ENCODE measurements around the gene SPTBN4.
"Not testable (repeated sequence)": the region's sequence is repeated elsewhere in the genome, so short reads cannot be mapped to it uniquely, and the experiment has no call there.

The SPTBN4 gene

GRCh38 chr19:40465557-40466218 lies 1.1 kb upstream of the SPTBN4 start, which contains the start of gene BLVRB:
BLVRB (minus strand) TSS chr19:40465745; CDS start chr19:40465688, 57 bp downstream.
- peak; percentile 95 for DNase-seq

- DNase-seq = no peak
These were observed 399 bp upstream of the SPTBN4 start for GRCh38 chr19:40466219-40466984.

GRCh38 chr19:40469011-40469410 lies 2.2 kb downstream of the SPTBN4 start:
- no peak for DNase-seq

GRCh38 chr19:40471111-40471510 lies 4.3 kb downstream of the SPTBN4 start:
- DNase-seq = no peak

- DNase-seq = no peak
These were observed 5.7 kb downstream of the SPTBN4 start for GRCh38 chr19:40472516-40472915.

GRCh38 chr19:40474737-40475136 lies 7.9 kb downstream of the SPTBN4 start:
- DNase-seq = no peak

GRCh38 chr19:40475878-40476644 lies 9.3 kb downstream of the SPTBN4 start:
- not testable (repeated sequence) for DNase-seq

GRCh38 chr19:40486017-40486416 lies 19.2 kb downstream of the SPTBN4 start:
- DNase-seq = no peak

- DNase-seq = no peak
These were observed 23.1 kb downstream of the SPTBN4 start for GRCh38 chr19:40489882-40490230.

- DNase-seq = no peak
These were observed 25.5 kb downstream of the SPTBN4 start for GRCh38 chr19:40492274-40492673.

- DNase-seq = no peak
These were observed 27.0 kb downstream of the SPTBN4 start for GRCh38 chr19:40493778-40494177.

- no peak for DNase-seq
These were observed 27.5 kb downstream of the SPTBN4 start for GRCh38 chr19:40494191-40494838.

- DNase-seq = no peak
These were observed 30.4 kb downstream of the SPTBN4 start for GRCh38 chr19:40497214-40497613.

GRCh38 chr19:40499320-40499719 lies 32.5 kb downstream of the SPTBN4 start:
- DNase-seq = no peak

- DNase-seq = not testable (repeated sequence)
These were observed 34.1 kb downstream of the SPTBN4 start for GRCh38 chr19:40500678-40501530.

- DNase-seq = no peak
These were observed 34.8 kb downstream of the SPTBN4 start for GRCh38 chr19:40501599-40501998.

GRCh38 chr19:40502081-40502480 lies 35.3 kb downstream of the SPTBN4 start:
- no peak for DNase-seq

- no peak for DNase-seq
These were observed 36.0 kb downstream of the SPTBN4 start for GRCh38 chr19:40502647-40503319.

- DNase-seq = no peak
These were observed 36.5 kb downstream of the SPTBN4 start for GRCh38 chr19:40503320-40503695.

- no peak for DNase-seq
These were observed 39.3 kb downstream of the SPTBN4 start for GRCh38 chr19:40506099-40506498.

GRCh38 chr19:40507892-40508291 lies 41.1 kb downstream of the SPTBN4 start:
- no peak for DNase-seq

All from DMS153 (cell line).